ENCODE measurements around the gene EMILIN2. TPM values are rescaled to one million over a fixed set of nuclear protein-coding genes. Genes with fewer than 3 reads are reported as not detected.
"Not testable (repeated sequence)": the region's sequence is repeated elsewhere in the genome, so short reads cannot be mapped to it uniquely, and the experiment has no call there.

The EMILIN2 gene
- total RNA-seq, 1 experiment from 2014 or later = 20.0 TPM

DNA sequence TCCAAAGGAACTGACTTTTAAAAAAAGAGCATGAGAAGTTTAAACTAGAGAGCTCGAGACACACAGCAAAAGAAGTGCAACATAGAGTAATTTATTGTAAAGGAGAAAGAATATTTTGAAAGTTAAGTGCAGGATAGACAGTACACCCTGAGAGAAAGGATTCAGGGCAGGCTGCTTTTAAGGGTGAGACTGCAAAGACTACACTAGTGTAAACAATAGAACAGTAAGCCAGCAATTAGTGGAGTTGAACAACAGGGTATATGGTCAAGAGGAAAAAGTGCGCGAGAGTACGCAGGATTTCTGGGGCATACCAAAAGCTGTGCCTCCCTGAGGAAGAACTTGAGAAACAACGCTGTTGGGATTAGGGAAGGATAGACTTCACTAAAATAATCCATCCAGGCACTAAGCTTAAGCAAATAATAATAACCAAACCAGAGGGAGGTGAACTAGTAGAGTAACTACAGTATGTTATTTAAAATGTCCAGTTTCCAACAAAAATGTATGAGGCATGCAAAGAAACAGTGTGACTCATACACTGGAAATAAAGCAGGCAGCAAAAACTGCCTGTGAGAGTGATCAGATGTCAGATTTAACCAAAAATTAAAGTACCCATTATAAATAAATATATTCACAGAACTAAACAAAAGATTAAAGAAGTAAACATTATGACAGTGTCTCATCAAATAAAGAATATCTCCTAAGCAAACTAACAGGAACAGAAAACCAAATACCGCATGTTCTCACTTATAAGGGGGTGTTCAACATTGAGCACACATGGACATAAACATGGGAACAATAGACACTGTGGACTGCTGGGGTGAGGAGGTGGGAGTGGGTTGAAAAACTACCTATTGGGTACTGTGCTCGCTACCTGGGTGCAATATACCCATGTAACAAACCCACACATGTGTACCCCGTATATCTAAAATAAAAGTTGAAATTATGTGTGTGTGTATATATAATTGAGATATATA, 40.5 kb upstream of the EMILIN2 start:
- peak overlapping the region in 2 of 3 experiments; percentile 2; a peak in 2 of 7 replicates for H3K27ac Mint-ChIP-seq
- Histone ChIP-seq H2BK20ac (ENCODE audit: low read depth, low read length, poor library complexity, severe bottlenecking) (no peak overlapping the region), H3K23ac (ENCODE audit: insufficient read length, low read depth, low read length) (no peak overlapping the region), H3K18ac (ENCODE audit: insufficient read length, low read depth, low read length) (no peak overlapping the region), H4K5ac (ENCODE audit: insufficient read length, low read depth, low read length) (no peak overlapping the region), H4K91ac (ENCODE audit: insufficient read length, low read depth, low read length) (no peak overlapping the region), H4K8ac (replicated peaks; ENCODE audit: insufficient read length, low read depth, low read length) (no peak overlapping the region), H2BK12ac (ENCODE audit: insufficient read length, low read depth, low read length) (no peak overlapping the region), H3K27ac (ENCODE audit: insufficient read length, low read depth, low read length) (no peak overlapping the region), H3K9ac (ENCODE audit: extremely low read depth, insufficient read length, low read length) (no peak overlapping the region), H3K14ac (ENCODE audit: insufficient read depth, low read length) (no peak overlapping the region), H3K27me3 (ENCODE audit: insufficient read depth, low read length) (no peaks in the 10 kb centered on the region), H2AFZ (ENCODE audit: low read length) (no peak overlapping the region), H4K20me1 (ENCODE audit: control insufficient read depth, insufficient read depth, insufficient read length) (no peaks in the 10 kb centered on the region), H2BK15ac (ENCODE audit: low read depth, low read length) (no peak overlapping the region), H3K4me2 (ENCODE audit: insufficient read depth, insufficient read length, low read length) (no peak overlapping the region), H3K79me1 (ENCODE audit: insufficient read depth, low read depth, low read length, poor library complexity, severe bottlenecking) (no peaks in the 10 kb centered on the region), H3K4me1 (ENCODE audit: insufficient read depth, low read length) (no peaks in the 10 kb centered on the region), H3K23me2 (ENCODE audit: insufficient read length, low read depth, low read length, poor library complexity, severe bottlenecking) (no peaks in the 10 kb centered on the region), H3K9me3 (ENCODE audit: control insufficient read depth, low read depth, low read length) (no peaks in the 10 kb centered on the region), H3K4ac (ENCODE audit: low read depth, low read length) (no peak overlapping the region), H2AK5ac (ENCODE audit: insufficient read length, low read length) (no peak overlapping the region), H2BK120ac (ENCODE audit: low read depth, low read length, poor library complexity, severe bottlenecking) (no peak overlapping the region), H3K79me2 (ENCODE audit: insufficient read depth, low read length) (no peaks in the 10 kb centered on the region), H2BK5ac (ENCODE audit: insufficient read length, low read length) (no peak overlapping the region), H3K56ac (ENCODE audit: insufficient read length, low read depth, low read length) (no peak overlapping the region), H3T11ph (ENCODE audit: low read length) (no peak overlapping the region)
- TF ChIP-seq, protein P1, sequence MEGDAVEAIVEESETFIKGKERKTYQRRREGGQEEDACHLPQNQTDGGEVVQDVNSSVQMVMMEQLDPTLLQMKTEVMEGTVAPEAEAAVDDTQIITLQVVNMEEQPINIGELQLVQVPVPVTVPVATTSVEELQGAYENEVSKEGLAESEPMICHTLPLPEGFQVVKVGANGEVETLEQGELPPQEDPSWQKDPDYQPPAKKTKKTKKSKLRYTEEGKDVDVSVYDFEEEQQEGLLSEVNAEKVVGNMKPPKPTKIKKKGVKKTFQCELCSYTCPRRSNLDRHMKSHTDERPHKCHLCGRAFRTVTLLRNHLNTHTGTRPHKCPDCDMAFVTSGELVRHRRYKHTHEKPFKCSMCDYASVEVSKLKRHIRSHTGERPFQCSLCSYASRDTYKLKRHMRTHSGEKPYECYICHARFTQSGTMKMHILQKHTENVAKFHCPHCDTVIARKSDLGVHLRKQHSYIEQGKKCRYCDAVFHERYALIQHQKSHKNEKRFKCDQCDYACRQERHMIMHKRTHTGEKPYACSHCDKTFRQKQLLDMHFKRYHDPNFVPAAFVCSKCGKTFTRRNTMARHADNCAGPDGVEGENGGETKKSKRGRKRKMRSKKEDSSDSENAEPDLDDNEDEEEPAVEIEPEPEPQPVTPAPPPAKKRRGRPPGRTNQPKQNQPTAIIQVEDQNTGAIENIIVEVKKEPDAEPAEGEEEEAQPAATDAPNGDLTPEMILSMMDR (conservative IDR thresholded peaks at IDR 0.05) = no peak
- peaks cover 7 to 20% (median 17%) of the 10 kb centered on the region in 3 experiments for H3K36me3 Mint-ChIP-seq (ENCODE audit: insufficient read depth in 1 of 3, low read depth in 3 of 3)
- H3K9me3 Mint-ChIP-seq = peaks cover 18 to 19% of the 10 kb centered on the region in 2 experiments
- 0 out of 4 replicates have a peak, but pooled peaks cover 0 to 2% of the 10 kb centered on the region in 2 experiments for H3K4me1 Mint-ChIP-seq
- DNase-seq = no peak
- no CpG with 5 or more reads among the region's 8 CpGs for WGBS (ENCODE audit: extremely low coverage, insufficient read length, low lambda C conversion rate)
- no peak overlapping the region for H3K4me3 Mint-ChIP-seq
- H3K27me3 Mint-ChIP-seq (ENCODE audit: low read depth) = no peaks in the 10 kb centered on the region

DNA sequence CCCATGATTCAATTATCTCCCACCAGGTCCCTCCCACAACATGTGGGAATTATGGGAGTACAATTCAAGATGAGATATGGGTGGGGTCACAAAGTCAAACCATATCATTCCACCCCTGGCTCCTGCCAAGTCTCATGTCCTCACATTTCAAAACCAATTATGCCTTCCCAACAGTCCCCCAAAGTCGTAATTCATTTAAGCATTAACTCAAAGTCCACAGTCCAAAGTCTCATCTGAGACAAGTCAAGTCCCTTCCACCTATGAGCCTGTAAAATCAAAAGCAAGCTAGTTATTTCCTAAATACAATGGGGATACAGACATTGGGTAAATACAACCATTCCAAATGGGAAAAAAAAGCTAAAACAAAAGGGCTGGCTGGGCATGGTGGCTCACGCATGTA, 38.2 kb upstream of the EMILIN2 start:
- H3K4me1 Mint-ChIP-seq; H4K20me1 ChIP-seq (ENCODE audit: control insufficient read depth, insufficient read depth, insufficient read length); H2AK5ac ChIP-seq (ENCODE audit: insufficient read length, low read length); H4K5ac ChIP-seq (ENCODE audit: insufficient read length, low read depth, low read length); H3K79me2 ChIP-seq (ENCODE audit: insufficient read depth, low read length); H3K14ac ChIP-seq (ENCODE audit: insufficient read depth, low read length); H3K79me1 ChIP-seq (ENCODE audit: insufficient read depth, low read depth, low read length, poor library complexity, severe bottlenecking); H4K8ac ChIP-seq (replicated peaks; ENCODE audit: insufficient read length, low read depth, low read length); DNase-seq; H3K4ac ChIP-seq (ENCODE audit: low read depth, low read length); H3K9ac ChIP-seq (ENCODE audit: extremely low read depth, insufficient read length, low read length); H3K4me2 ChIP-seq (ENCODE audit: insufficient read depth, insufficient read length, low read length); H3K4me3 Mint-ChIP-seq; H3K56ac ChIP-seq (ENCODE audit: insufficient read length, low read depth, low read length); H3K27me3 ChIP-seq (ENCODE audit: insufficient read depth, low read length); H3K23me2 ChIP-seq (ENCODE audit: insufficient read length, low read depth, low read length, poor library complexity, severe bottlenecking); H3K18ac ChIP-seq (ENCODE audit: insufficient read length, low read depth, low read length); H4K91ac ChIP-seq (ENCODE audit: insufficient read length, low read depth, low read length); H2AFZ ChIP-seq (ENCODE audit: low read length); H3K23ac ChIP-seq (ENCODE audit: insufficient read length, low read depth, low read length); H2BK5ac ChIP-seq (ENCODE audit: insufficient read length, low read length); H2BK12ac ChIP-seq (ENCODE audit: insufficient read length, low read depth, low read length); H3K27me3 Mint-ChIP-seq (ENCODE audit: low read depth); H3K9me3 ChIP-seq (ENCODE audit: control insufficient read depth, low read depth, low read length); H2BK120ac ChIP-seq (ENCODE audit: low read depth, low read length, poor library complexity, severe bottlenecking); H2BK15ac ChIP-seq (ENCODE audit: low read depth, low read length); H2BK20ac ChIP-seq (ENCODE audit: low read depth, low read length, poor library complexity, severe bottlenecking); H3K4me1 ChIP-seq (ENCODE audit: insufficient read depth, low read length); H3K27ac Mint-ChIP-seq; H3T11ph ChIP-seq (ENCODE audit: low read length); H3K27ac ChIP-seq (ENCODE audit: insufficient read length, low read depth, low read length): not testable (repeated sequence)
- Mint-ChIP-seq H3K9me3 (peaks cover 25 to 29% of the 10 kb centered on the region in 2 experiments), H3K36me3 (ENCODE audit: insufficient read depth in 1 of 3, low read depth in 3 of 3) (peaks cover 7 to 19% (median 18%) of the 10 kb centered on the region in 3 experiments)
- no CpG with 5 or more reads among the region's 2 CpGs for WGBS (ENCODE audit: extremely low coverage, insufficient read length, low lambda C conversion rate)
